ENCODE measurements around the gene ACTL10.

DNA sequence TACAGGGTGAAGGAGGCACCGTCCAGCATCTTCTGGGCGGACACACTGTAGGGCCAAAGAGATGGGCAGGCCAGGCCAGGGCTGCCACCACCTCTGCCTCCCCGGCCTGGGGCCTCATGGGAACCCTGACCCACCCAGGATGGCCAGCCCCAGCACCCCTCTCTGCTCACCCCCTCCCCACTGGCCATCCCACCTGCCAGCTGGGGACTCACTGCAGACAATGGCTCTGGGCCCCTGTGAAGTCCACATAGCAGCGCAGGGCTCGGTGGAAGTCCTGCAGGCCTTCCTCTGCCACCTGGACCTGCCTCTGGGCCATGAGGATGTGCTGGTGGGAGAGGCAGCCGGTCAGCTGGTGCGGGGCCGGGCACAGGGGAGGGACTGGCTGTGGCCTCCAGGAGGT is 8.2 kb upstream of the ACTL10 start:
- TF ChIP-seq, protein P1, sequence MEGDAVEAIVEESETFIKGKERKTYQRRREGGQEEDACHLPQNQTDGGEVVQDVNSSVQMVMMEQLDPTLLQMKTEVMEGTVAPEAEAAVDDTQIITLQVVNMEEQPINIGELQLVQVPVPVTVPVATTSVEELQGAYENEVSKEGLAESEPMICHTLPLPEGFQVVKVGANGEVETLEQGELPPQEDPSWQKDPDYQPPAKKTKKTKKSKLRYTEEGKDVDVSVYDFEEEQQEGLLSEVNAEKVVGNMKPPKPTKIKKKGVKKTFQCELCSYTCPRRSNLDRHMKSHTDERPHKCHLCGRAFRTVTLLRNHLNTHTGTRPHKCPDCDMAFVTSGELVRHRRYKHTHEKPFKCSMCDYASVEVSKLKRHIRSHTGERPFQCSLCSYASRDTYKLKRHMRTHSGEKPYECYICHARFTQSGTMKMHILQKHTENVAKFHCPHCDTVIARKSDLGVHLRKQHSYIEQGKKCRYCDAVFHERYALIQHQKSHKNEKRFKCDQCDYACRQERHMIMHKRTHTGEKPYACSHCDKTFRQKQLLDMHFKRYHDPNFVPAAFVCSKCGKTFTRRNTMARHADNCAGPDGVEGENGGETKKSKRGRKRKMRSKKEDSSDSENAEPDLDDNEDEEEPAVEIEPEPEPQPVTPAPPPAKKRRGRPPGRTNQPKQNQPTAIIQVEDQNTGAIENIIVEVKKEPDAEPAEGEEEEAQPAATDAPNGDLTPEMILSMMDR (conservative IDR thresholded peaks at IDR 0.05; ENCODE audit: low read length), result no peak
- TF ChIP-seq EZH2phosphoT487 (IDR thresholded peaks at IDR 0.05; ENCODE audit: borderline replicate concordance), result no peak
